Stimulated activated CD4-positive, alpha-beta T cell treated with anti-CD3 and anti-CD28 coated beads, TNF-alpha, amount 100 ng/mL, for 48 hours (primary cell): ENCODE data around the gene PSMD7.
"Not testable (repeated sequence)": the region's sequence is repeated elsewhere in the genome, so short reads cannot be mapped to it uniquely, and the experiment has no call there.

Experiments used
- DNase-seq, 3 donors: peaks; one replicate each; pipeline ENCODE4 v3.0.0-alpha.2; 2020; ENCODE audit warnings: low read depth in 3 of 3

The PSMD7 gene

DNA sequence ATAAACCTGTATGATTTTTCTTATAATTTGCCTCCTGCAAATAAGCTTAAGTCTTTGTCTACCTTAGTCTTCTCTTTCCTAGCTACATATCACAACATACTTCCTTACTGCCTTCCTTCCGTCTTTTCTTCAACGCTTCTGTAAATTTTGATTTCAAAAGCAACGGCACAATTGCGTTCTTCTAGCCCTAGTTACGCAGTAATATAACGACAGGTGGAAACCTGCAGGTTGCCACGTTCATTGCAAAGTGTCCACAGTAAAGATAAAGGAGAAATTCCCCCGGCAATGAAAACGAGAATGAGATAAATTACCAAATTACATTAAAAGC, 546 bp upstream of the PSMD7 start:
- DNase-seq: no peak

DNA sequence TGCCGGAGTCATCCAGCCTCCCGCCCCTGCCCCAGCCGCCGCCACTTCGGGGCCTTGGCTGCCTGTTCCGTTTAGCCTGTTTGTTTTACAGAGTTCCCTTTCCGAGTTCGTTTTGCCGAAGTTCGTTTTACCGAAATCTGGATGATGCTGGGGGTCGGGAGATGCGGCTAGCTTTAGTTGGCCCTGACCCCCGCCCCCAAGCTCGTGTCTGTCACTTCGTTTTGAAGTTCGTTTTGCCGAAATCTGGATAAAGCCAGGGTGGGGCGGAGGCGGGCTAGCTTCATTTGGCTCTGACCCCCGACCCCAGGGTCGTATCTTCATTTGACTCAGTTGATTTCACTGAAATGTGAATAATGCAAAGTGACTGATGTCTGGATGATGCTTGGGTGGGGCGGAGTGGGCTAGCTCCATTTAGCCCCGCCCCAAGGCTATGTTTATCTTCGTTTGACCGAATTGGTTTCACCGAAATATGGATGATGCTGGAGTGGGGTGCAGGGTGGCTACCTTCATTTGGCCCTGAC, 591 bp downstream of the PSMD7 start:
- peak in 2 of 3 donors; percentile 28 to 47 for DNase-seq

DNA sequence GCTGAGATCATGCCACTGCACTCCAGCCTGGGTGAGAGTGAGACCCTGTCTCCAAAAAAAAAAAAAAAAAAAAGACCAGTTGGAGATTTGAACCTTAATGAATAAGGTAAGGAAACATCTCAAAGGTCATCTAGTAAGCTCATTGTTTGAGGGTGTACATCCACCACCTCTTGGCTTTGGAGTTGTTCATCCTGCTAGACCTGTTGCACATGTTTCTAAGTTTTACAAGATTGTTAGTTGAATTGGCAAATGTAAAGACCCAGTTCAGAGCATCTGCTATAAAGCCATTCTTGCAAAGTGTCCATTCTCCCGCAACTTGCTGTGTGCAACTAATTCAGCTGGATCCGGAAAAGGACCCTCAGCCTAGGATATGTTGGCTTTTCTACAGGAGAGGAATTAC, 1.5 kb downstream of the PSMD7 start:
- no peak for DNase-seq

DNA sequence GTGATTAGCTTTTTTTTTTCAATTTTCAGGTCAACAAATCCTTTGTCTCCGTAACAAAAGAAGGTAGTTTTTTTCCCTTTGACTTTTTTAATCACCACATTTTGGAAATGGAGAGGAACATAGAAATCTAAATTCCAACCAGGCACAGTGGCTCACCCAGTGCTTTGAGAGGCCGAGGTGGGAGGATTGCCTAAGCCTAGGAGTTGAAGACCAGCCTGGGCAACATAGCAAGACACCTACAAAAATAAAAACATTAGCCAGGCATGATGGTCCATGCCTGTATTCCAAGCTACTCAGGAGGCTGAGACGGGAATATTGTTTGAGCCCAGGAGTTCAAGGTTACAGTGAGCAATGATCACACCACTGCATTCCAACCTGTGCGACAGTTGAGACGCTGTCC, 5.7 kb downstream of the PSMD7 start:
- no peak for DNase-seq

DNA sequence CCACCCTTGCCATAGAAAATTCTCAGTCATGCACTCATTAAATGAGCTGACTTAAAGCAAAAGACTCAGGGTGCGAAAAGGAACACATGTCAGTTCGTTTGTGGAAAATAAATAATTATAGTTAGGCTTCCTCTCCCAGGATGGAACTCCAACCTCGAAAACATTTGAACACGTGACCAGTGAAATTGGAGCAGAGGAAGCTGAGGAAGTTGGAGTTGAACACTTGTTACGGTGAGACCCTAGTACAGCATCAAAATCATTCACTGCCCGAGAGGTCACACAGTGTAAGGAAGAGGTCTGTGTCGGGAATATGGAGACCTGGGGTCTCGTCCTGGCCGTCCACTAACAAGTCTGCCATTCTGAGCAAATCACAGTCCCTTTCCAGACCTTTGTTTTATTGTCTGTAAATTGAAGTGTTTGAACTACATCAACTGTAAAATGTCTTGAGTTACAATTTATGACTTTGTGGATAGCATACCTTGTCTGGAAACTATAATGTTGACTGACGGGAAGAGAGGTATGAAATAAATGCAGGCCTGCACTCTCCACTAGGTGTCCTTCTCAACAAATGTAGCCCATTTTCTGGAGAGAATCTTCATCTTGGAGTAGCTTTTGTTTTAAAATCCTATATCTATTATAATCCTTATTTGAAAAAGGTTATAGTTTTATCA, 7.7 kb downstream of the PSMD7 start:
- no peak for DNase-seq

DNA sequence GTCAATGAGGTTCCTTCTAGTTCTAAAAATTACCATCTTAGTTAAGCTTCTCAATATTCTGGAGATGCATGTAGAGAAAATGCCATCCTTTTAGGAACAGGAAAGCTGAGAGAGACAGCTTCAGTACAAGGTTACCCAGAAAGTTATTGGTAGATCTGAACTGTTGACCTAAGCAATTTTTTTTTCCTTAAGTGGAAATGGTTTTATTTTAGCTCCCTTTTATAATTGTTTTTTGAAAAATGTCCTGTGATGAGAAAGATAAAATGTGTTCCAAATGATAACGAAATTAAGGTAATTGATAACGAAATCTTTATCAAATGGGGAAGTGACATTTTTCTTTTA, 8.2 kb downstream of the PSMD7 start:
- no peak for DNase-seq

DNA sequence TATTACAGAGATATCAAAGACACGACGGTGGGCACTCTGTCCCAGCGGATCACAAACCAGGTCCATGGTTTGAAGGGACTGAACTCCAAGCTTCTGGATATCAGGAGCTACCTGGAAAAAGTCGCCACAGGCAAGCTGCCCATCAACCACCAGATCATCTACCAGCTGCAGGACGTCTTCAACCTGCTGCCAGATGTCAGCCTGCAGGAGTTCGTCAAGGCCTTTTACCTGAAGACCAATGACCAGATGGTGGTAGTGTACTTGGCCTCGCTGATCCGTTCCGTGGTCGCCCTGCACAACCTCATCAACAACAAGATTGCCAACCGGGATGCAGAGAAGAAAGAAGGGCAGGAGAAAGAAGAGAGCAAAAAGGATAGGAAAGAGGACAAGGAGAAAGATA, 8.7 kb downstream of the PSMD7 start:
- no peak for DNase-seq

DNA sequence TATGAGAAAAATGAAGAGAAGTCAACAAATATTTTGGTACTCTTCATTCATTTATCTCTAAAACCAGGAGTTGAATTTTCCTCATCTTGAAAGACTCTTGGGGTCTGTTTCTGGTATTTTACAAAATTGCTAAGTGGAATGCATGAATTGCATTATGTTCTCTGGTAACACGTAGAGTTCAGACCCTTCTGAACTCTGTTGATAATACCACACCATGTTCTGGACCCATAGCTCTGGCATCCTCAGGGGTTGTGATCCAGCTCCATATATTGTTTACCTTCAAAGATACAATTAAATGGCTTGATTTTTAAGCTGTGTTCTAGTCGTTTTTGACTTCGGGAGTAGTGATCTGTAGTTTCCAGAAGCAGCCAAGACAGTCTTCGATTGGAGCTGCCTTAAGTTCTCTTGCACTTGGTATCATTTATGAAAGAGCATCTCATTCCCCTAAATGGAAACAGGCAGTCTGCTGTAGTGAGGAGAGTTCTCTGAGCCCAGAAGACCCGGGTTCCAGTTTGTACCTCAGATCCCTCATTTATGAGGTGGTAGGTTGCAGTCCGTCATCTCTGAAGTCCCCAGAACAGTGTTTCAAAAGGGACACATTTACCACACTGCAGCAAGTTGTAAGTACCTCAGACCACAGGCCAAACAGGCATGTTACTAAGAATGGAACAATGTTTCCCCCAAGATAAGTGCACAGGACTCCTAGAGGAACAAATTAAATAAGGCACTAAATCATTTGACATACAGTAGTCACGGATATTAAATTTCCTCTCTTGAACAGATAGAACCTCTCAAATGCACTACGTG, 9.6 kb downstream of the PSMD7 start:
- no peak for DNase-seq

DNA sequence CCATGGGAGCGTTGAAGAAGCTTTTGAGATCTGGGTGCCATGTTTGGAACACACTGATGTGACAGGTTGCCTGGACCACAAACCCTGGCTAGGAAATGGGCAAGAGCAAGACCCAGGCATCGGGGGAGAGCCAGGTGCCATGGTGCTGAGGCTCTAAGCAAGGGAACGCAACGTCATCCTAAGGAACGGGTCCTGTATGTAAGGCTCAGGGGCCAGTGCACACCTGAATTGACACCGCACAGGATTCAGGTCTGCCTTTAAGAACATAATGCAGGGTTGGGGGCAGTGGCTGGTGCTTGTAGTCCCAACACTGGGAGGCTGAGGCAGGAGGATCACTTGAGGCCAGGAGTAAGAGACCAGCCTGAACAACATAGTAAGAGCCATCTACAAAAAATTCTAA, 10.8 kb downstream of the PSMD7 start:
- no peak for DNase-seq

DNA sequence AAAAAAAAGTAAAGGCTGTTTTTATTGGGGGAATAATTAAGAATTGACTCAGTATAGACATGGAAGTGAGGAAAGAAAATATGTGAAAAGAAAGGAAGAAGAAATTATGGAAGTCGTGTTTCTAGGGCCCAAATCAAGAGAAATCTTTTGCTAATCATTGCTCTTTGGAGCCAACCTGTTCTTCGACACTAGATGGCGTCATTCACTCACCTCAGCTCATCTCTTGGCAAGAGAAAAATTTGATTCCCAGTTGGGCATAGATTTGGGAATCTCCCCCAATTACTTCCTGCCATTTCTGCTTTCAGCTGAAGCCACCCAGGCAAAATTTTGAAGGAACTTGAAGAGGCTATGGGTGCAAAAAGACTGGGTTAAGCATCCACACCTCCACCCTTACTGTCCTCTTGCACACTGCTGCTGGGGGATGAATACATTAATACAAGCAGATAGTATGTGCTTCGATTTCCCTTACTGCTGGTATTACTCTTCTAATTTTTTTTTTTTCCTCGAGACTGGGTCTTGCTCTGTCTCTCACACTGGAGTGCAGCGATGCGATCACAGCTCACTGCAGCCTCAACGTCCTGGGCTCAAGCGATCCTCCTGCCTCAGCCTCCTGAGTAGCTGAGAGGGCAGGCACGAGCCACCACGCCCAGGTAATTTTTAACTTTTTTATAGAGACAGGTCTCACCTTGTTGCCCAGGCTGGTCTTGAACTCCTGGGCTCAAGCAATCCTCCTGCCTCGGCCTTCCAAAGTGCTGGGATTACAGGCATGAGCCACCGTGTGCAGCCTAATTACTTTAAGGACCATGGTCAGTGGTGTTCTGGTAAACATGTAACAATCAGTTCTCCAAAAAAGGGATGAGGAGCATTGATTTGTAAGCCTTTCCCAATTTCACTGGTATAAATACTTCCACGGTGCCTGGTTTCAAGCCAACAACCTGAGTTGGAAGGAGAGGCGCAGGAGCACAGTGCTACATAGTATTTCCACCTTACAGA, 13.5 kb downstream of the PSMD7 start:
- no peak for DNase-seq

DNA sequence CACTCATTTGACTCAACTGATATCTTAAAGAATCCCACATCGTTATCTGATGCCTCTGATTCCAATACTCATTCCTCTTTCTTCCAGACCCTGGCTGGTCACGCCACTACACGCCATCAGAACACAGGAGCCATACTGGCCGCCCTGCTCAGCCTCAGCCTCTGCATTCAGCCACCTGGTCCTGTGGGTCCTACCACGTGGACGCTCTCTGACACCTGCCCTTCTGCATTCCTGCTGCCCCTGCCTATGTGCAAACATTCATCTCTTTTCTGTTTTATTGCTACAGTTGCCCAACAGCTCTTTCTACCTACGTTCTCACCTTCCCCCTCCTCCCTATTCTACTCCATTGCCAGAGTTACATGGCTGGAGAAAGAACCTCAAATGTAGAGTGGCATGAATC, 18.4 kb downstream of the PSMD7 start:
- no peak for DNase-seq

DNA sequence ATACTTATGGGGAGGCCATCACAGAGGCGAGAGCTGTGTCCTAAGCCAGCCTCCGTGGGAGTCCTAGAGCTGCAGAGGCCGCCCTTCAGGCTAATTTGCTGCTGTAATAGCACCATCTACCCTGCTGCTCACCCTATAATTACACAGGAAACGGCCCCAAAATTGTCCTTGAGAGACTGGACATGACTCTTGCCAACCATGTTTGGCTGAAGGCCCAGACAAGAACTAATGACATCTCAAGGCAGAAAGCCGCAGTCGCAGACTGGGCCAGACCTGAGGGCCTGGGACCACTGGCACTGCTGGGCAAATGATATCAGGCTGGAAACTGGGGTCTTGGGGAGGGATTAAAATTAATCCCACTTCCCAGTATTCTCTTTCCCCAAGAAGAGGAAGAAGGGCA, 24.1 kb downstream of the PSMD7 start:
- no peak for DNase-seq

DNA sequence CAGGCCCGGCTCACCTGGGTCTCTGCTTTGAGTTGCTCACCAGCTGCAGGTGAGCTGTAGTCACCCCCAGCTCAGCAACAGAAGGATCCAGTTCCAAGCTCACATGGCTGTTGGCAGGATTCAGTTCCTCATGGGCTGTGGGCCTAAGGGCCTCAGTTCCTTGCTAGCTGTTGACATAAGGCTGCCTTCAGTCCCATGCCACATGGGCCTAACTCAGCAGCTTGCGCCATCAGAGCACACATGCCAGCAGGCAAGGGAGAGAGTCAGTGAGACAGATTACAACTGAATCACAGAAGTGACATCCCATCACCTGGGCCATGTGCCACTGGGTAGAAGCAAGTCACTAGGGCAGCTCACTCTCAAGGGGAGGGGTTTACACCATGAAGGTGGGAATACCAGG, 24.7 kb downstream of the PSMD7 start:
- DNase-seq: no peak

DNA sequence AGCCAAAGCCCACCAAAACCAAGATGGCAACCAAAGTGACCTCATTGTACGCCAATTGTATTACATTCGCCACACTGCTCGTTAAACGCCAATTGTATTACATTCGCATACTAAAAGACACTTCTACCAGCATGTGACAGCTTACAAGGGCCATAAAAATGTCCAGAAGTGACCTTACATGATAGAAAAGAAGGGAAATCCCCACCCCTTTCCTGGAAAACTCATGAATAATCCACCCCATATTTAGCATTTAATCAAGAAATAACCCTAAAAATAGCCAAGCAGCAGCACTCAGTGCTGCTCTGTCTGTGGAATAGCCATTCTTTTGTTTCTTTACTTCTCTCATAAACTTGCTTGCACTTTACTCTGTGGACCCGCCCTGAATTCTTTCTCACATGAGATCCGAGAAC, 25.7 kb downstream of the PSMD7 start:
- no peak for DNase-seq

DNA sequence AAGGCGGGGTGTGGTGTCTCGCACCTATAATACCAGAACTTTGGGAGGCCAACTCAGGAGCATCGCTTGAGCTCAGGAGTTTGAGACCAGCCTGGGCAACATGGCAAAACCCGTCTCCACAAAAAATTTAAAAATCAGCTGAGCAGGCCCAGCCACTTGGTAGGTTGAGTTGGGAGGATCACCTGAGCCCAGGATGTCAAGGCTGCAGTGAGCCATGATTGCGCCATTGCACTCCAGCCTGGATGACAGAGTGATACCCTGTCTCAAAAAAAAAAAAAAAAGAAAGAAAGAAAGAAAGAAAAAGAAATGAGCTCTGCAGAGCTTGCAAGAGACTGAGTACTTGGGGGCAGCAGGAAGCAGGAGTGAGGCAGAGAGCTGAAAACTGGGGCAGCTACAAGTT, 28.2 kb downstream of the PSMD7 start:
- DNase-seq: not testable (repeated sequence)

DNA sequence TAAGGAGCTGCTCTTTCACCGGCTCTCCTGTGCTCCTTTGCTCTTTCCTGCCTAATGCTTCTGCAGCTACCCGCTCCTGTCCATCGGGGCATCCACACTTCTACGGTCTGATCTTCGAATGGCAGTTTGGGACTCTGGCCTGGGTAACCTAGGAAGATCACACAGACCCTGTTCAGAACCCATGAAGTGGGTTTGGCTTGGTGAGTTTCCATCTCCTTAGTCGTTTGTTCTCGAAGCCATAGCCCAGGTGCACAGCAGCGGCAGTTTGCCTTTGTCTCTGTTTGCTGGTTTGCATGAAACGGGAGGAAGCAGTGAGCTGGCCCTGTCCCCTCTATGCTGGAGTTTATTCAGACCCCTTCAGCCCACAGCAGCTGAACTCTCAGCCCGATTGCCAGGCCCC, 29.0 kb downstream of the PSMD7 start:
- no peak for DNase-seq

DNA sequence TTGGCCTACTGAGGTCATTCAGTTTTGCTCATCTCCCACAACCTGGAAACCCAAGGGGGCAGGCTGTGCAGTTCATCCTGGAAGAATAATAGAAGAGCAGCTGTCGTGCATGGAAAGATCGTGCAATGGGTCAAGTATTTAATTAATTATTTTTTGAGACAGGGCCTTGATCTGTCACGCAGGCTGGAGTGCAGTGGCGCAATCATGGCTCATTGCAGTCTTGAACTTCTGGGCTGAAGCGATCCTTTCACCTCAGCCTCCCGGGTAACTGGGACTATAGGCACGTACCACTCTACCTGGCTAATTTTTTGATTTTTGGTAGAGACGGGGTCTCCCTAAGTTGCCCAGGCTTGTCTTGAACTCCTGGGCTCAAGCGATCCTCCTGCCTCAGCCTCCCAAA, 31.7 kb downstream of the PSMD7 start:
- not testable (repeated sequence) for DNase-seq

DNA sequence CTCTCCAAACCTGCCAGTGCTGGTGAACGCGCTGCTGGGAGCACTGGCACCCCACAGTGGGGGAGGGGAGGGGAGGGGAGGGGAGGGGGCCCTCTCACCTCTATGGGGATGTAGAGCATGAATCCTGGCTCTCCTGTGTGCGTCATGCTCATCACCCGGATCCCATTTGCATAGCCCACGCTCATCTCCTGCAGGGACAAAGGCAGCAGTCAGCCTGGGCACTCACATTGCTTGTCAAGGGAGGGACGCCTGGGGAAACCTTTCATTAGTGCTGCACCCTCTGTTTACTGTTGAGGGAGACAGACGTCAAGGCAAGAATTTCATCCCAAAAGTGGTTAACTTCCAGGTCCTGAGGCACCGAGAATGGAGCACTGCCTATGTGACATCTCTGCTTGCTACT, 35.9 kb downstream of the PSMD7 start:
- not testable (repeated sequence) for DNase-seq

DNA sequence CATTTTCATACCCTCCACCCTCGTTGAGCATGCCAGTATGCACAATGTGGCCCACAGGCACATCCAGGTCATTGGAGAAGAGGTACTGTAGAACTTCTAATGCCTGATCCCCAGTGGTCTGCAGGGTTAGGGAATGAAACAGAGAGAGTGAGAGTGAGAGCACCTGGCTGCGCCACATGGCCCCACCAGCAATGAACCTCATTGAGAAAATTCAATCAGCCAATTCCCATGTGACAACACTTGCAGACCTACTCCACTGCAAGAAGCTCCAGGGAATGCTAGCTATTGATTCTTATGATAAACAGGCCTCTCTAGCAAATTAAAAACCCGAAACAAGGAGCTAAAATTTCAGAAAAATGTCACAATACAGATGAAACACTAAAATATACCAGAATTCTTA, 40.9 kb downstream of the PSMD7 start:
- not testable (repeated sequence) for DNase-seq

DNA sequence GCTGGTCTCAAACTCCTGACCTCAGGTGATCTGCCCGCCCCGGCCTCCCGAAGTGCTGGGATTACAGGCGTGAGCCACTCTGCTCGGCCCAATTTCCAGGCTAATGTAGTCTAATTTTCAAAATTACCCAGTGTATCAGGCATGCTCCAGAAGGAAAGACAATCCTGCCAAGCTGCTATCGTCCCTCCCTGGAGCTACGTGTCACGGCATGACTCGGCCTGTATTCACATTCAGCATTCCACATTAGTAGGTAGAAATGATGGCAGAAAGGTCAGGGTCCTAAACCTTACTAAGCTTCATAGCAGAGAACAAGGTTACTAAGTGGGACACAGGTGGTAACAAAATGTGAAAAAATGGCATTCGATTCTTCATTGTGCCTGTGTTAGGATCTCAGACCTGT, 42.6 kb downstream of the PSMD7 start:
- DNase-seq: not testable (repeated sequence)

DNA sequence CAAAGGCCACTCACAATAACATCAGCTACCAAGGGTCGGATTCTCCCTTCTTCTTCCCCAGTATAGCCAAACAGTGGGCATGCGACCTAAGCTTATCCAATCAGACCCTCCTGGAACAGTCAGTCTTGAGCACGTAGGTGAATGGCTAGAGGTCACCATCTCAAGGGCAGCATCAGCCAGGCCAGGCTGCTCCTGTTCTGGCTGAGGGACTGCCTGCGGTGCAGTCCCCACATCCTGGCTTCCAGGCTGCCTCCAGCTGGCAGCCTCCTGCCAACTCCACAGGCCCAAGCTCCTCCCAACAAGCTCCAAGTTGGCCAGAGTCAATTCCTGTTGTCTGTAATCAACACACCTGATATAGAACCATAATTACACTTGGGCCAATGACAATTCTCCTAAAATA, 56.4 kb downstream of the PSMD7 start:
- not testable (repeated sequence) for DNase-seq
